Hindlimb muscle (tissue), 1 donor: ENCODE measurements around the gene ZNF331. TPM values are rescaled to one million over a fixed set of nuclear protein-coding genes. Genes with fewer than 3 reads are reported as not detected.

Experiments used
- polyA plus RNA-seq: library from polyadenylated mRNA; unstranded; fragments of 120-200 nt; gene quantifications from one replicate; pipeline ENCODE4 v1.2.1, GENCODE V29; 2013; ENCODE audit not compliant: insufficient read length

The ZNF331 gene
- polyA plus RNA-seq, 1 donor: 12.8 TPM

Other genes starting within 250 kb of the ZNF331 start
- 5.2 TPM for gene ZNF845, start 204.4 kb upstream of the ZNF331 start, polyA plus RNA-seq
- 8.1 TPM for gene ZNF525, start 172.4 kb upstream of the ZNF331 start, polyA plus RNA-seq
- gene ZNF765, start 143.0 kb upstream of the ZNF331 start, polyA plus RNA-seq: 8.8 TPM
- 7.8 TPM for gene ZNF761, start 106.2 kb upstream of the ZNF331 start, polyA plus RNA-seq
- gene ZNF813, start 70.4 kb upstream of the ZNF331 start, polyA plus RNA-seq: 2.6 TPM
- gene DPRX, start 93.9 kb downstream of the ZNF331 start, polyA plus RNA-seq: not detected